ENCODE data around the gene PRKCE. TPM values are rescaled to one million over a fixed set of nuclear protein-coding genes. Genes with fewer than 3 reads are reported as not detected.

The PRKCE gene
- total RNA-seq, 1 donor from 2014 or later, result 21.0 TPM

DNA sequence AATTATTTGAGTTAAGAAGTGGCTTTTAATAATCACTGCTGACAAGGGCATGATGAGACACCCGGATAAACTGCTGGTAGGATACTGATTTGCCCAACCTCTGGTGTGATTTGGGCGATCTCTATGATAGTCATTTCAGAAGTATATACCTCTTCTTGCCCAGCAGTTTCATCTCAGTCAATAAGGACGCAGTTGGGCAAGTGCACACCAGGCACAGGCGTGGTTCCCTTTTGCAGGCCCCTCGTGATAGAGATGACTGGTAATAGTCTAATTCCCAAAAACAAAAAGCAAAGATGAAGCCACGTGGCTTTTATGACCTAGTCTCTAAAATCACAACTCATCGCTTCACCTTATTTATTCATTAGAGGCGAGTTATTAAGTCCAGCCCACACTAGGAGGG, 246.4 kb downstream of the PRKCE start:
- no peak for DNase-seq (ENCODE audit: low read depth)
- Histone ChIP-seq H3K4me3 (ENCODE audit: low read depth, low read length) (no peak overlapping the region), H3K27me3 (ENCODE audit: control insufficient read depth, insufficient read depth, low read length) (no peaks in the 10 kb centered on the region), H3K36me3 (ENCODE audit: control insufficient read depth, insufficient read depth, low read length) (no peaks in the 10 kb centered on the region)
- TF ChIP-seq, protein P1, sequence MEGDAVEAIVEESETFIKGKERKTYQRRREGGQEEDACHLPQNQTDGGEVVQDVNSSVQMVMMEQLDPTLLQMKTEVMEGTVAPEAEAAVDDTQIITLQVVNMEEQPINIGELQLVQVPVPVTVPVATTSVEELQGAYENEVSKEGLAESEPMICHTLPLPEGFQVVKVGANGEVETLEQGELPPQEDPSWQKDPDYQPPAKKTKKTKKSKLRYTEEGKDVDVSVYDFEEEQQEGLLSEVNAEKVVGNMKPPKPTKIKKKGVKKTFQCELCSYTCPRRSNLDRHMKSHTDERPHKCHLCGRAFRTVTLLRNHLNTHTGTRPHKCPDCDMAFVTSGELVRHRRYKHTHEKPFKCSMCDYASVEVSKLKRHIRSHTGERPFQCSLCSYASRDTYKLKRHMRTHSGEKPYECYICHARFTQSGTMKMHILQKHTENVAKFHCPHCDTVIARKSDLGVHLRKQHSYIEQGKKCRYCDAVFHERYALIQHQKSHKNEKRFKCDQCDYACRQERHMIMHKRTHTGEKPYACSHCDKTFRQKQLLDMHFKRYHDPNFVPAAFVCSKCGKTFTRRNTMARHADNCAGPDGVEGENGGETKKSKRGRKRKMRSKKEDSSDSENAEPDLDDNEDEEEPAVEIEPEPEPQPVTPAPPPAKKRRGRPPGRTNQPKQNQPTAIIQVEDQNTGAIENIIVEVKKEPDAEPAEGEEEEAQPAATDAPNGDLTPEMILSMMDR (IDR thresholded peaks at IDR 0.05; ENCODE audit: insufficient read depth, low read length, poor library complexity, severe bottlenecking), result no peak

- H3K4me3 ChIP-seq (ENCODE audit: low read depth, low read length), result no peak overlapping the region
- no peak for DNase-seq (ENCODE audit: low read depth)
- TF ChIP-seq, protein P1 (IDR thresholded peaks at IDR 0.05; ENCODE audit: insufficient read depth, low read length, poor library complexity, severe bottlenecking), result no peak
- H3K36me3 ChIP-seq (ENCODE audit: control insufficient read depth, insufficient read depth, low read length), result no peaks in the 10 kb centered on the region
- H3K27me3 ChIP-seq (ENCODE audit: control insufficient read depth, insufficient read depth, low read length), result no peaks in the 10 kb centered on the region
Observed at GRCh38 chr2:45898819-45899218, 247.3 kb downstream of the PRKCE start.

- Histone ChIP-seq H3K4me3 (ENCODE audit: low read depth, low read length) (no peak overlapping the region), H3K27me3 (ENCODE audit: control insufficient read depth, insufficient read depth, low read length) (no peaks in the 10 kb centered on the region), H3K36me3 (ENCODE audit: control insufficient read depth, insufficient read depth, low read length) (no peaks in the 10 kb centered on the region)
- DNase-seq (ENCODE audit: low read depth), result no peak
- TF ChIP-seq, protein P1 (IDR thresholded peaks at IDR 0.05; ENCODE audit: insufficient read depth, low read length, poor library complexity, severe bottlenecking), result no peak
Observed at GRCh38 chr2:45899926-45900325, 248.5 kb downstream of the PRKCE start.

DNA sequence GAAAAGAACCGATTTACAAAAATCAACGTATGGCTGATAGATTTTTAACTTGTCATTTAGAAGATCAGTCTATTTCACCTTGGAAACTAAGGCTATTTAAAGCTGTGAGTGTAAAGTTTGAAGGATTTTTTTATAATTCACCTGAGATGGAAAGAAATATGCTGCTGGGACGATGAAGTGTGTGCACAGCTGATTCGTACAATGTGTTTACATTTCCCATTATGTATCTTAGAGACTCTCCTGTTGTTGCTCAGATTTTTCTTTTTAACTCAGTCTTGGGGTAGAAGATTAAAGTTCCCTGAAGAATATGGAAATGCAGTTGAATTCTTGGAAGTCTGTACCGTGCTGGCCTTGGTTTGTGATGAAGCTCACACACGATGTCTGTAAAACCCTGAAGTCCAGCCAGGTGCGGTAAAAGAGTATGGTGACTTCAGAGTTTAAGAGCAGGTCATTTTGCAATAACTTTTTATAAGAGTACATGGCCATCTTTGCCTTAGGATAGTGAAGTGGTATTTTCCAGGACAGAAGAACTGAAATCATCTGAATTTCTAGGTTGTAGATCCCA, 250.1 kb downstream of the PRKCE start:
- Histone ChIP-seq H3K36me3 (ENCODE audit: control insufficient read depth, insufficient read depth, low read length) (no peaks in the 10 kb centered on the region), H3K27me3 (ENCODE audit: control insufficient read depth, insufficient read depth, low read length) (no peaks in the 10 kb centered on the region), H3K4me3 (ENCODE audit: low read depth, low read length) (no peak overlapping the region)
- TF ChIP-seq, protein P1 (IDR thresholded peaks at IDR 0.05; ENCODE audit: insufficient read depth, low read length, poor library complexity, severe bottlenecking), result no peak
- DNase-seq (ENCODE audit: low read depth), result no peak

DNA sequence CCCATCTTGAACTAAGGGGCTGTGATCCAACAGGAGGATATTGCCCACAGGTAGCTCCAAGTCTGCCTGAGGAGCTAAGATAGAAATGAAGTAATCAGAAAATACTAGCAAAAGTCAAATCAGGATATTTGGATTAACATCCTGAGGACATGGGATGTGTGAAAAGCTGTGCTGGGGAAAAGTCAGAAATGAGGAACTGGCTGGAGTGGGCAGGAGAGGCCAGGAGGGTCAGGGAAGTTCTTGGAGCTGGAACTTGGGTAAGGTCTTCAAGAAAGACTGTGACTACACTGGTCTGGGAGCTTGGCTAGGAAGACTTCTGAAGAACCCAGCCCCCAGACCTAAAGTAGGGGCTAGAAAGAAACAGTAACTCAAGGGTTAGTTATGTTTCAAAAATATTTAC, 250.9 kb downstream of the PRKCE start:
- Histone ChIP-seq H3K27me3 (ENCODE audit: control insufficient read depth, insufficient read depth, low read length) (no peaks in the 10 kb centered on the region), H3K4me3 (ENCODE audit: low read depth, low read length) (no peak overlapping the region), H3K36me3 (ENCODE audit: control insufficient read depth, insufficient read depth, low read length) (no peaks in the 10 kb centered on the region)
- TF ChIP-seq, protein P1 (IDR thresholded peaks at IDR 0.05; ENCODE audit: insufficient read depth, low read length, poor library complexity, severe bottlenecking), result no peak
- DNase-seq (ENCODE audit: low read depth), result no peak

DNA sequence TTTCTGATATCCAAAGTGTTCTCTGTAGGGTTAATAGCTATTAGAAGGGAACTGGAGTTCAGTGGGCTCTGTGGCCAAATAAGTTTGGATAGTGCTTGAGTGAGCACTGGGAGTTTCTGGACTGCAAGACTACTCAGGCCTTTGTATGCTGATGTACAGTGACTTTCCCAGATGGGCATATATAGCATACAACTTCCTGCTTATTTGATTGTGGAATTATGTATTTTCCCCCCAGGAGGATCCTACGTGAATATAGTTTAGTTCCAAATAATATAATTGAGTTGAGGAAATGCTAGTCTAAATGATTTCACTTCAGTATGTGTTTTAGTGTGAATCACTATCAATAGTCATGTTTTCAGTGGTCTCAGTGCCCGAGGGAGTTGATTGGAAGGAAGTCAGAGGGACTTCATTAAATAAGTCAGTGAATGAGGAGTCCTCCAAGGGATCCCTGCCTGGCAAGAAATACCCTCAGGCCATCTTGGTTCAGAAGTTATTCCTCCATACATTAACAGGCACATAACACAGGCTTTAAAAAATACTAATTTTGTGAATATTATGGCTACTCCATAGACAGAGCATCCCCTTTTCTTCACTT, 251.4 kb downstream of the PRKCE start:
- Histone ChIP-seq H3K27me3 (ENCODE audit: control insufficient read depth, insufficient read depth, low read length) (no peaks in the 10 kb centered on the region), H3K36me3 (ENCODE audit: control insufficient read depth, insufficient read depth, low read length) (no peaks in the 10 kb centered on the region), H3K4me3 (ENCODE audit: low read depth, low read length) (no peak overlapping the region)
- TF ChIP-seq, protein P1 (IDR thresholded peaks at IDR 0.05; ENCODE audit: insufficient read depth, low read length, poor library complexity, severe bottlenecking), result no peak
- DNase-seq (ENCODE audit: low read depth), result no peak
